OCI-LY1 (cell line): ENCODE measurements around the gene PEX5L.

Source experiments
- CTCF ChIP-seq: fragments of 200-600 bp; sonication (generic), shearing (Covaris generic); IDR thresholded peaks from 2 replicates; pipeline ENCODE4 v1.5.1; 2017; ENCODE audit warnings: mild to moderate bottlenecking, antibody characterized with exemption, low read length, moderate library complexity, mixed read lengths
- EZH2 ChIP-seq: fragments of 200-600 bp; sonication (generic), shearing (Covaris generic); IDR thresholded peaks from 2 replicates; pipeline ENCODE4 v1.8.0; 2017; ENCODE audit warnings: borderline replicate concordance, mixed run types, mild to moderate bottlenecking, antibody characterized with exemption, low read length, moderate library complexity, mixed read lengths

DNA sequence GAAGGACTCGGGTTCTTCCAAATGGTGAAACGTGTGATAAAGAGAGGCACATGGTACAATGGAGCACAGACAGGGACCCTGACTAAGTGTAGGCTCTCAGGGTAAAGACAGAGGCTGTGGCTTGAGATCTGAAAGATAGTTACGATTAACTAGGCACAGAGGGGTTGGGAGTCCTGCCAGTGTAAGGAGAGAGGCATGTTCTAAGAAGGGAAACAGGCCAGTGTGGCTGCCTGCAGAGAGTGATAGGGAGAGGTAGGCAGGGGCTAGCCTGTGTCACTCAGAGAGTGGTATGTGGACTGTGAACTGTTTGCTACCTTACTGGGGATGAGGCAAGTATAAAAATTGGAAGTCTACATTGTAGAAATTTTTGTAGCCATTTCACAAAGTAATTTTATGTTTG is 109.5 kb downstream of the PEX5L start:
- no peak for TF ChIP-seq CTCF
- no peak for TF ChIP-seq EZH2
